Measurements from ENCODE around the gene TAF8.
"Not testable (repeated sequence)": the region's sequence is repeated elsewhere in the genome, so short reads cannot be mapped to it uniquely, and the experiment has no call there.

TAF8 gene

DNA sequence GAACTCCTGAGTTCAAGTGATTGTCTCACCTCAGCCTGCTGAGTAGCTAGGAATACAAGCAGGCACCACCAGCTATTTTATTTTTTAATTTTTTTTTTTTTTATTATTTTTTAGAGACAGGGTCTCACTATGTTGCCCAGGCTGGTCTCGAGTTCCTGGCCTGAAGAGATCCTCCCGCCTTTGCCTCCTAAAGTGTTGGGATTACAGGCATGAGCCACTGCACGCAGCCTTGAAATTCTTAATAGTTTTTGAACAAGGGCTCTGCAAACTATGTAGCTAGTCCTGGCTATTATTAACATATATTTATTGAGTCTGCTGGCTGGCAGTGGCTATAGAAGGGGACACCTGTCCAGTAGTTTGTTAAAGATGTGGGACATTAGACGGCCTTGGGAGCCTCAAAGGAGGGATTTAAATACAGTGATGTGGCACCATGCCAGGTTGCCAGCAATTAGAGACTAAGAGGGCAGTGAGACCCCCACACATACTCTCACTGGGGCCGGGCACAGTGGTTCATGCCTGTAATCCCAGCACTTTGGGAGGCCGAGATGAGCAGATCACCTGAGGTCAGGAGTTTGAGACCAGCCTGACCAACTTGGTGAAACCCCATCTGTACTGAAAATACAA is 21.1 kb upstream of the TAF8 start:
- no peak for DNase-seq

DNA sequence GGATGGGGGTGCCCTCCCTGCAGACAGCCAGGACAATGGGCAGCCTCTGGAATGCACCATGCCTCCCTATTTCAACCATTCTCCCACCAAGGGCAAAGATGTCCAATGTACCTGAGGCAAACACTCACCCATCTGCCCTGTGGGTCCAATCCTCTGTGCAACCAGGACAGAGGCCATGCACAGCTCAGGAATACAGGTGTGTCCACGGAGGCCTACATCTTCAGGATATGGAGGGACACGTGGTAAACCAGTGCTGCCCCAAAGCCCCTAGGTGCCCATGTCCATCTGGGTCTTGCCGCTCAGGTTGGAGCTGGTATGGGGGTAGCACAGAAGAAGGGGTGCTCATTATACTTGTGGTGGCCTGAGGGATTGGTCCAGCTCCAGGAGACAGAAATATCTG is 20.4 kb upstream of the TAF8 start:
- no peak for DNase-seq

DNA sequence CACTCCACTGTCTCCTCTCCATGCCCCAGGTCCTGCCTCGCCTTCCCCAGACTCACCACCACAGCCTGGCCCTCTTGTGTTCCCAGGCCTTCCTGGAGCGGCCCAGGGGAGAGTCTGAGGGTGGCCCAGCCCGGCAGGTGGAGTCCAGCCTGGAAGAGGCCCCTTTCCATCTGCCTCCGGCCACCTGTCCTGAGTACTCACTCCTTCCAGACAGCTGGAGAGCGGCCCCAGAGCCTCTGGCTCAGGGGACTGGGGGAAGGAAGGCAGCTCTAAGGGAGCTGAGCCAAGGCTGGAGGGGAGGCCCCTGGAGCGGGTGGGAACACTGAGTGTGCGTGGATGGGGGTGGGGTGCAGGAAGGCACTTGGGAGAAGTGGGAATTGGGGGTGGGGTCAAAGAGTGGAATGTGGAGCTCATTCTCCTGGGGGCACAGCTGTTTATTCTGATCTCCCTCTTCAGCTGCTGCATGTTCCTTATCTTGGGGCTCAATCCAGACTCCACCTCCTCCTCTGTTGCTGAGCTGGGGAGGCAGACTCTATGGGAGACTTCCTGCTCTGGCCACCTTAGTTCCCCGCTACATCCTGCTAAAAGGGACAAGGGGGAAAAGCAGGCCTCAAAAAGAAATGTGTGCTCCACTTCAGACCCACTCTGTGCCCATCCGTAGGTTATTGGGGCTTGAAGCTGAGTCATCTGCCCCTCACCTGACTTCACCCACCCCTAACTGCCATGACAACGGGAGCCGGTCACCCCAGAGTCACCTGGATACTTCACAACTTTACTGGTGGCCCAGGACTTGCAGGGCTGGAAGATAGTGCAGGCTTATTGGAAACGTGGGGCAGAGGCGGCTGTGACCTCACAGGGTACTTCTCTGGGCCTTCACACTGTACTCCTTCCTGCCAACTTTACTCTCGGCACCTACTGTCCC is 19.5 kb upstream of the TAF8 start:
- DNase-seq: peak; percentile 62

DNA sequence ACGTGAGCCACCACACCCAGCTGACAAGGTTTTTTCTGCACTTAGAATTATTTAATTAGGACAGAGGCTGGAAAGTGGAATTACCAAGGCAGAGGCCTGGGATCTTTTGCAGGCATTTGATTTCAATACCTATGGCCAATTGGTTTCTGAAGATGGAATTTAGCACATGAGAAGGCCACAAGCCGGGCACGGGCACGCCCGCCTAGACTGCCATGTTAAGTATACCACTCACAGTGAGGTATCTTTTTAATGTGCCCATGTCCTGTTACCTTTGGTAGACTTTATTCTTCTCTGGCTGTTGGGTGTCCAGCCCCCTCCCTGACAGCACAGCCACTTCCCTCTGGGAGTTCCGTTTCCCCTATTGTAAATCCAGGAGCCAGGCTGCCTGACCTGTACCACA is 18.0 kb upstream of the TAF8 start:
- no peak for DNase-seq

DNA sequence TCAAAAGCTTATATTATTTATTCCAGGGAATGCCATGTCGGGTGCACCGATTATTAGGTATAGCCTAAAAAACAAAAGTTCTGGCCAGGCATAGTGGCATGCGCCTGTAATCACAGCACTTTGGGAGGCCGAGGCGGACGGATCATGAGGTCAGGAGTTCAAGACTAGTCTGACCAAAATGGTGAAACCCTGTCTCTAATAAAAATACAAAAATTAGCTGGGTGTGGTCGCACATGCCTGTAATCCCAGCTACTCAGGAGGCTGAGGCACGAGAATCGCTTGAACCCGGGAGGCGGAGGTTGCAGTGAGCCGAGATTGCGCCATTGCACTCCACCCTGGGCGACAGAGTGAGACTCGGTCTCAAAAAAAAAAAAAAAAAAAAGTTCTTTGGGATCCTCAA is 12.7 kb upstream of the TAF8 start:
- DNase-seq: not testable (repeated sequence)

DNA sequence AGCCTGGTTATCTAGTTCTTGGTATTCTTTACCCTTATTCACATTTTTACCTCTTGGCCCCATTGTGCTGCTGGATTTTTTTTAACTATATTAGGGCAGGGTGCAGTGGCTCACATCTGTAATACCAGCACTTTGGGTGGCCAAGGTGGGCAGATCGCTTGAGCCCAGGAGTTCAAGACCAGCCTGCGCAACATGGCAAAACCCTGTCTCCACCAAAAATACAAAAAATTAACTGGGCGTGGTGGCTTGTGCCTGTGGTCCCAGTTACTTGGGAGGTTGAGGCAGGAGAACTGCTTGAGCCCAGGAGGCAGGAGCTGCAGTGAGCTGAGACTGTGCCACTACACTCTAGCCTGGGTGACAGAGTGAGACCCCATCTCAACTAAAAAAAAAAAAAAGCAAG is 12.2 kb upstream of the TAF8 start:
- no peak for DNase-seq

DNA sequence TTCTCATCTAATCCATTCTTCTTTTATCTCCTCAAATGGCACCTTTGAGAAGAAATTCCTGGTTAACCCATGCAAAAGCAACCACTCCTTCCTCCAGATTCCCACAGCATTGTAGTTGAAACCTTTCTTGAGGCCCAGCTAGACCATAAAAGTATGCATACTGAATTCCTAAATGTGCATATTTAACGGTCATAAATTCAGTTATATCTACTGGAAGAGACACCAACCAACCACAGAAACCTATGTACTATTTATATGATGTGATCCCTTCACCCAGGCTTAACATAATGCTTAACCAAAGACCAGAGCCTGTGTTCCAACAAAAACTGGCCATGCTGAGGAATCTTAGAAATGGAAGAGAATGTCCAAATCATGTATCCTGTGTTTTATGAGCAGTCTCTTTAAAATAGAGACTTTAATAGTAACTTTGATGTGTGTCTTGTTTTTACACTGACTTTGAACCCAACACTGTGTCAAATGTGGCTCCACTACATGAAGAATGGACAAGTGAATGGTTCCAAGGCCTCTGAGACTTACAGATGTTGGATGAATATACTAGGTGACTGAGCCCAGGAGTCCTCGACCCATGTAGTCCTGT is 11.4 kb upstream of the TAF8 start:
- no peak for DNase-seq

DNA sequence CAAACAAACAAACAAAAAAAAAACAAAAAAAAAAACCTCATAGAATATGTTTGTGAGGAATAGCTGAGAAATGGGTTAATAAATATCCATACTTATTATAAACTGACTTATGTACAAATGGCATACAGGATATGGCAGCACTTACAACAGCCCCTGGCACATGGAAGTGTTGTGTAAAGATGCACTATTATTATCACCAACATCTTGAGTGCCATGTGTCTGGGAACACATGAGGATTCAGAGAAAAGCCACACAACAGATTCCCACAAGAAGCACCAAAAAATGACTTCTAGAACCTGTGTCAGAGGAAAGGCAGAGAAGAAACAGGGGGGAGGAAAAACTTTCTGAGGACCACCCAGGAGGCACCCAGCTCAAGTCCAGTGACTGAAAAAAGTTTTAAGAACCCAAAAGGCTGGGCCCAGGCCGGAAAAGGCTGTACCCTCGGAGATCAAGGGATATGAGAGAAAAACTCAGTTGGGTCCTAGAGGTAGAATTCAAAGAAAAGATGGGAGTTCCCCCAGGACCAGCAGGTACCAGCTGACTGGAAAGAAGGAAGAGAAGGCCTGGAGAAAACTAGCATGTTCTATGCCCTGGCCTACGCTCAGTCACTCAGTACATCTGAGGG is 9.4 kb upstream of the TAF8 start:
- DNase-seq: no peak

DNA sequence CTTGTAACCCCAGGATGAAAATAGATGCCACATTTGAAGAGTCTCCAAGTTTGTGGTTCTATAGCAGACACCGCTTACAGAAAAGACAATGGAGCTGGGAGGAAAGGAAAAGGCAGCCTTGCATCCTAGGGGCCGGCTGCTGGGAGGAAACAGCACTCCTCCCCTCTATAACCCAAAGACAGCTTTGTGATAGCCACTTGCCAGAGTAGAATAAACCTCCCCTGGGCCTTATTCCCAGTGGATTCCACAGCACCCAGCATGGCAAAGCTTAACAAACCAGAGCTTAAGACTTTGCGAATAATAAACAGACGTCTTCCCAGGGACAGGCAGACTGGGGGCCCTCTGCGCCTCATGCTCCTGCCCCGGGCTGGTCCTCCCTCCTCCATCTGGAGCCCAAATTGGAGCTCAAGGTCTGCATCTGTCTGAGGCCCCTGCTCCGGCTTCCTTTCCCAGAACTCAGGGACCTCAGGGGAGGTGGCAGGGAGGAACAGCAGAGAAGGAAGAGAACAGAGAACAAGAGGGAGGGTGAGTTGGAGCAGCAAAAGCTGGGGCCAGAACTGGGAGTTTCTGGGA is 8.8 kb upstream of the TAF8 start:
- DNase-seq: no peak

DNA sequence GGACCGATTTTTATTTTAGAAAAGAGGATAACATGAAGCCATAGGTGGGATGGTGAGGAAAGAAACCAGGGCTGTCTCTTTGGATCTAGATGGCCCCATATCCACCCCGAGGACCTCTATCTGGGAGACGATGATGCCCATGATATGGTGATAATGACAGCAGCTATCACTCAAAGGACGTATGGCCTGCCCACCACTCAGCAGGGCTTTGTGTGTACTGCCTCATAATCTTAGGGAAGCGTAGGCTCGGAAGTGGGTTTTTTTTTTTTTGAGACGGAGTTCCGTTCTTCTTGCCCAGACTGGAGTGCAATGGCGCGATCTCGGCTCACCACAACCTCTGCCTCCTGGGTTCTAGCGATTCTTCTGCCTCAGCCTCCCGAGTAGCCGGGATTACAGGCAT is 8.2 kb upstream of the TAF8 start:
- DNase-seq: peak; percentile 41

DNA sequence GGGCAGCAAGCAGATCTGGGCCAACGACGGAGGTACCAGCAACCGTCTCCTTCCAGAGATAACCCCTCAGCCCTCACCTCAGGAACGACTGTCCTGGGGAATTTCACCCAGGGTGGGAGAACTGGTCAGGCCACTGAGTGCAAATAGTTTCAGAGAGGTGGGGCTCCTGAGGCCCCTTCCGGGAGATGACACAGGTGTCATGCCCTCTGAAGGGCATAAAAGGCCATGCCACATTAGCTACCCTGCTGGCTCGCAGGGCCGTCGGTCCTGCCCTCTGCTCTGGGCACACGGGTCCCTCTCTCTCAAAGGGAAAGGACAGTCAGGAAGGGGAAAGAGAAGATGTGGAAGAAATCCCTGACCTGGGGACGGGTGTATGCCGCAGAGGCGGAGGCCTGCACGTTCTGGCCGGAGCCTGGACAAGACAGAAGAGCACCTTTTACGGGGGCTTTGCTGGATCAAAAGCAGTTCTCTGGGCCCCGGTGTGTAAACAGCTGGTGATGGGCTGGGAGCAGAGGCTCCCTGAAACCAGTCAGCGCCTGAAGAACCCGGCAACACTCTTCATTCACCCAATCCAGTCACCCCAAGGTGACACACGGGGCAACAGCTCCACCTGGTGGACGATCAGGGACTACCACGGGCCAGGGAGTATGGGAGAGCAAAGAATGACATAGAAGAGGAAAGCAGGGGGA is 6.4 kb upstream of the TAF8 start:
- peak; percentile 95 for DNase-seq

DNA sequence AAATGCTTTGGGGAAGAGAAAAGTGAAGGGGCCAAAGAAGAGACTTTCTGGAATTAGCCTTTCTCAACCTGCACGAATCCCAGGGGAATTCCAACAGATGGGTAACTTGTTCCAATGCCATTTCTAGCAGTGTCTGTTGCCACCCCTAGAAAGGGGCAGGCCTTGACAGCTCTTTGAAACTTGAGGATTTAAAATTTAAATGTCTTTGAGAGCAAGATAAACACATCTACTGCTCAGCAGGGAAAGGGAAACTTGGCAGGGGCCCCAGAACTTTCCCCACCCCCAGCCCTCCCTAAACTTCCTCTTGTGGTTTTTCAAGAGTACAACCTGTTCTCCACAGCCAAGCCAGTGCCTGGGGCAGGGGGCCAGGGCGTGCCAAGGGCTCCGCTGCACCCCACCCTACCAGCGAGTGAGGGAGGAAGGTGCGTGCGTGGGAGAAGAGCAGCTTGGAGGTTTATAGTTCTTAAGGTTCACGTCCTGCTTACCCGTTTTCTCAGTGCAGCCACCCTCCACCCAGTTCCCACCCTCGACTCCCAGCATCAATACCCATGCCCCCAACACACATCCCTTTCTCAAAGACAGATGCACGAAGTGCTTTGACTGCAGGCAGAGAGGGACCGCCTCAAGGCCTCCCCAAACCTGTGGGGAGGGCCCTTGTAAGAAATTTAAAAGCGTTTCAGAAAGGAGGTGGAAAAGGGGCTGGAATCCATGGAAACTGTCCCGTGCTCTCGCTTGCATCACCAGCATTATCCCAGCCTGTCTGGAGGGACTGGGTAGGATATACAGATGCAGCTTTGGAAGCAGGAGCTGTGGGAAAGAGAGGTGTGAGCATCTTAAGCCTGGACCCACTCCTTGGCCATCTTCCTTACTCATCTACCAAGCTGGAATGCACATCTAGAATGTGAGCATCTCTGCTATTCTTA is 4.5 kb upstream of the TAF8 start:
- peak; percentile 93 for DNase-seq

DNA sequence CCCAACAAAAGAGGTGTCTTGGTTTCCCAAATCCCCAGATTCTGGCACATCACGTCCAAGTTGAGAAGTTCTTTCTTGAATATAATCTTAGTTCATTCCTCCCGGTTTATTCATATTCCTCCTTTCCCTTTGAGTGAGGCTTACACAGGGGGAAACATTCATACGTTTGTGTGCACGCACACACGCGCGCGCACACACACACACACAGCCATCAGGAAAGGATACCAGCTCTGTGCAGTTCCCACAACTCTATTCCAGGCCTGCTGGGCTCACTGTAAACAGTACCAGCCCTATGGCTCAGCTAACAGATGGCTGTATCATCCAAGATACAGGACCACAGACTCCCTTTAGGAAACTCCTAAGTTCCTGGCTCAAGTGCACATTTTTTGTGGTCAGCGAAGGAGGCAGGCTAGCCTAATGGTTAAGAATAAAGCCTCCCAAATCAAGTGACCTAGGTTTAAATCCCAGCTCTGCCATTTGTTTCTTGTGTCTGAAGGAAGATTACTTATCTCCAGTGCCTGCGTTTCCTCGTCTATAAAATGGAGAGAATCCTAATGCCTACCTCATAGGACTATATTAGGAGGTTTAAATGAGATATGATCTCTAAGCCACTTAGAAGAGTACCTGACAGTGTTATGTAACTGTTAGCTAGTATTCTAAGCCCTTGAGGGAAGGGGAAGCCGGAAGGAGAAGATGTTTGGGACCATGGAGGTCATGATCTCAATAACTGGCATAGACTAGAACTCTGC is 3.7 kb upstream of the TAF8 start:
- DNase-seq: no peak

DNA sequence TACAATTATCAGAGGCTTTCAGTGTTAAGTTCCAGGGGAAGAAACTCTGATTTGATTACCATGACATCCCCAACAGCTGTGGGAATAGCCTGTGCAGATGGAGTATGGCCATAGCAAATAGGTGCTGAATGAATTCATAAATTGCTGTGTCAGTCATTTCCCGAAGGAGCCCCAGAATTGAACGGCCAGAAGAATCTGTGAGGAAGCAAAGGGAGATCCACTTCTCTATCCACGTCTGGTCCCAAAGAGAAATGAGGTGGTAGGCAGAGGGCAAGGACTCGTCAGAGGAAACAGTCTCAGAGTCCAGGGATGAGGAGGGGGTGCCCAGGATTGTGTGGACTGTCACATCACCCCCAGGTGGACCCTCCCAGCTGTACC is 3.1 kb upstream of the TAF8 start:
- DNase-seq: no peak

DNA sequence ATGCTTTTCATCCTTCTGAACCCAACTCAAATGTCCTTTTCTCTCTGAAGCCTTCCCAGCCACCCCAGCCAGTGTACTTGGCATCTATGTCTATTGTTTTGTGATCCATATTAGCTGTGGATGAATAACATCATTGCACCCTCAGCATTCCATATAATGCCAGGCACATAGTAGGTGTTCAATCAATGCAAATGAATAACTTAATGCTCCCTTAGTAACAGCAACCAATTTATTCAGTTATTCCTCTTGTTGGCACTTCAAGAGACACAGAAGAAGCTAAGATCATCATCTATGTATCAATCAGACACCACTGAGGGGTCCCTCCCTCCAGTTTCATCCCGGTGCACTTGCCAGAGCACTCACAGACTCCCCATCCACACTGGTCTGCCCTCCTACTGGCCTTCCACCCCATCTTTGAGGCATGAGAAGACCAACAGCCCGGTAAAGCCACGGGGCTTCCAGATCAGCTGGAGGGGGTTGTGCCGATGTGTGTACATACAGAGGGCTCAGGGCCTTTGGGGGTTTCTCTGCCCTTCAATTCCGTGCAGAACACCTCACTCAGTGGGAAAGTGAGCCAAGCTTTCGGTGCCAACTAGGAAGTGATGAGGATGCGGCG is 2.4 kb upstream of the TAF8 start:
- DNase-seq: peak; percentile 36

DNA sequence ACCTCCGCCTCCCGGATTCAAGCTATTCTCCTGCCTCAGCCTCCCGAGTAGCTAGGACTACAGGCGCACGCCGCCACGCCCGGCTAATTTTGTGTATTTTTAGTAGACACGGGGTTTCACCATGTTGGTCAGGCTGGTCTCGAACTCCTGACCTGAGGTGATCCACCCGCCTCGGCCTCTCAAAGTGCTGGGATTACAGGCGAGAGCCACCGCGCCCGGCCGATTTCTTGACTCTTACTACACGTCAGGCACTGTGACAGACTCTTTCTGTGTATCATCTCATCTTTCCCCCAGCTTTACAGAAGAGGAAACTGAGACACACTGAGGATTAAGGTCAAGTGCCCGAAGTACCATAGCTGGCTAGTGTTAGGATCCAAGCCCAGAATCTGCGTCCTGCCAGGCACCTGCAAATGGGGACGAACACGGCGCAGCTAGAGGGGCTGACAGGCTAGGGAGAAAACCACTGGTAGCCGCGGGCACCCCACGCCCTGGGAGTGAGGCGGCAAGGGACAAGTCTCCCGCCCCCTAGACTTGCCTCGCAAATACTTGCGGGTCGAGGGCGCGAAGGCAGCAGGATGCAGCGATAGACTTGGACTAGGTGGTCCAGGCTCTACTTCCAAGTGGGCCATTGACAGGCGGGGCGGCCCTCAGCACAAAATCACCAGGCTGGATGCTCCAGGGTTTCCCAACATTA is 1.1 kb upstream of the TAF8 start:
- no peak for DNase-seq

DNA sequence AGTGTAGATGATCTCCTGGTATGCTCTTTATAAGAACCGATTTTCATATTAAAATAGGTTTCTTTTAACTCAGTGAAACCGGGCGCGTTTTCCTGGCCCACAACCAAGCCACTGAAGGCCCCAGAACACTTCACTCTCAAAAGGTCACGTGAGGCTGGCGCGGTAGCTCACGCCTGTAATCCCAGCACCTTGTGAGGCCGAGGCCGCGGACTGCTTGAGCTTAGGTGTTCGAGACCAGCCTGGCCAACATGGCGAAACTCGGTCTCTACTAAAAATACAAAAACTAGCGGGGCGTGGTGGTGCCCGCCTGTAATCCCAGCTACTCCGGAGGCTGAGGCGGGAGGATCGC is 402 bp upstream of the TAF8 start:
- DNase-seq: peak; percentile 61

DNA sequence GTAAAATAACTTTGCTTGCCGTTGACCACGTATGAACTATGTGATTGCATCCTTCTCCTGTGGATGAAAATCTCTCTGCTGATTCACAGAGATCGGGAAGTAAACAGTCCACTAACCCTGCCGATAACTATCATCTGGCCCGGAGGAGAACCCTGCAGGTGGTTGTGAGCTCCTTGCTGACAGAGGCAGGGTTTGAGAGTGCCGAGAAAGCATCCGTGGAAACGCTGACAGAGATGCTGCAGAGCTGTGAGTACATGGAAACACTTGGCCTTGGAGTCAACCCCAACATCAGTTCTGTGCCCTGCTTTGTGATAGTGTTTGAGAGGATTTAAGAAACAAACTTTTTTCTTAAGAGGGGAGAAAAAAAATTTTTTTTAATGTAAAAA is 937 bp downstream of the TAF8 start:
- DNase-seq: no peak

DNA sequence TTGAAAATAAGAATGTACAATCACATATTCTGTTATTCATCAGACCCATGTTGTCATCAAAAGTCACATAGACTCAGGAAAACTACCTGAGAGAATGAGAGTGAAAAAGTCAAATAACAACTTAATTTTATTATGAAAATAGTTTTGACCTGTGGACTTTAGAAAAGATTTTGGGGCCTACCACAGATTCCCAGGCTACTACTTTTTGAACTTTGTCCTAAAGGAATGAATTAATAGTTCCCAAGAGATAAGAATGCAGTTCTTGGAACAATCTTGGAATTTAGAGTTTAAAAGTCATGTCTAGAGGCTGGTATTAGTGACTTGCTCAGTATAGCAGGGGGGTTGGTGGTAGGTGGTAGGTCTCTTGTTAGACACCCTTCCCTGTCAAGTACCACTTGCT is 3.3 kb downstream of the TAF8 start:
- DNase-seq: no peak

DNA sequence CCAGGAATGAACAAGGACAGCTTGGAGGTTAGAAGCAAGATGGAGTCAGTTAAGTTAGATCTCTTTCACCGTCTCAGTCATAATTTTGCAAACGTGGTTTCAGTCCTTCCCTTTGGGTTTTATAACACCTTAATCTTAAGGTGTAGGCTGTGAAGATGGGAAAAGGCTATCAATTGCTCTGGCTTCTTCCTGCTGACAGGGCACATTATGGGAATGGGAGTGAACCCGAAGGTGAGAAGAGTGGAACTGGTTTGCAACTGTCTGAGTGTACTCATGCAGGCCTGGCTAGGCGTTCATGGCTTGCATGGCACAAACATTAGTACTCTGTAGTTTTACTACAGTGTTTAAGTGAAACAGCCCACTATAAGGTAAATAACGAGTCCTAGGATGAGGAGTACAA is 9.4 kb downstream of the TAF8 start:
- DNase-seq: no peak

All from CD4-positive, alpha-beta T cell treated with Interleukin-6 for 4 hours (primary cell).